Activated CD4-positive, alpha-beta T cell treated with anti-CD3 and anti-CD28 coated beads, Interleukin-2, amount 10 ng/mL, durations not matched to agents 24 days and 14 days (primary cell): ENCODE measurements around the gene CRISPLD2. TPM values are rescaled to one million over a fixed set of nuclear protein-coding genes. Genes with fewer than 3 reads are reported as not detected.
"Not testable (repeated sequence)": the region's sequence is repeated elsewhere in the genome, so short reads cannot be mapped to it uniquely, and the experiment has no call there.

Source experiments
- DNase-seq: peaks from one replicate; pipeline ENCODE4 v3.0.0; 2022
- H3K27ac Mint-ChIP-seq: one replicate; pipeline ENCODE4 v1.8.0; 2022; ENCODE audit warnings: mild to moderate bottlenecking, mixed read lengths
- H3K27me3 Mint-ChIP-seq: one replicate; pipeline ENCODE4 v1.8.0; 2022; ENCODE audit warnings: mixed read lengths
- H3K36me3 Mint-ChIP-seq: one replicate; pipeline ENCODE4 v1.8.0; 2022; ENCODE audit warnings: low read depth, mild to moderate bottlenecking, mixed read lengths
- H3K4me1 Mint-ChIP-seq: one replicate; pipeline ENCODE4 v1.8.0; 2021; ENCODE audit warnings: mixed read lengths
- H3K4me3 Mint-ChIP-seq: one replicate; pipeline ENCODE4 v1.8.0; 2022; ENCODE audit warnings: mild to moderate bottlenecking, moderate library complexity, mixed read lengths
- H3K9me3 Mint-ChIP-seq: one replicate; pipeline ENCODE4 v1.8.0; 2021; ENCODE audit warnings: mixed read lengths
- intact Hi-C: fragments of 100-400 bp; cut with micrococcal nuclease; formaldehyde crosslinking; loops from one replicate; pipeline ENCODE4 v1.15.1; 2023
- total RNA-seq: library from RNA; stranded (reverse); gene quantifications from 2 replicates; pipeline ENCODE4 v1.2.3, GENCODE V29; 2022

The CRISPLD2 gene
- total RNA-seq, 1 donor from 2014 or later: 0.19 TPM

DNA sequence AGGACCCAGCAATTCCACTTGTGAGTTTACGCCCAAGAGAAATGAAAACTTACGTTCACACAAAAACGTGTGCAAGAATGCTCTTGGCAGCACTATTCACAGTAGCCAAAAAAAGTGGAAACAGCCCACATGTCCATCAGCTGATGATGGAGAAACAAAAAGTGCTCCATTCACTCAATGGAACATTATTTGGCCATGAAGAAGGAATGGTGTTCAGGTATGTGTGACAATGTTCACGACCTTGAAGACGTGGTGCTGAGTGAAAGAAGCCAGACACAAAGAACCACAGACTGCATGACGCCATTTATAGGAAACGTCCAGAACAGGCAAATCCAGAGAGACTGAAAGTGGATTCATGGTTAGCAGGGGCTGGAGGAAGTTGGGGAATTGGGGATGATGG is 106.7 kb downstream of the CRISPLD2 start:
- Mint-ChIP-seq H3K36me3 (no peaks in the 10 kb centered on the region), H3K4me3 (no peak overlapping the region), H3K9me3 (no peaks in the 10 kb centered on the region), H3K4me1 (peaks cover 4% of the 10 kb centered on the region), H3K27me3 (peaks cover 2% of the 10 kb centered on the region), H3K27ac (no peak overlapping the region)
- intact Hi-C loops: no loop called here
- DNase-seq: no peak

DNA sequence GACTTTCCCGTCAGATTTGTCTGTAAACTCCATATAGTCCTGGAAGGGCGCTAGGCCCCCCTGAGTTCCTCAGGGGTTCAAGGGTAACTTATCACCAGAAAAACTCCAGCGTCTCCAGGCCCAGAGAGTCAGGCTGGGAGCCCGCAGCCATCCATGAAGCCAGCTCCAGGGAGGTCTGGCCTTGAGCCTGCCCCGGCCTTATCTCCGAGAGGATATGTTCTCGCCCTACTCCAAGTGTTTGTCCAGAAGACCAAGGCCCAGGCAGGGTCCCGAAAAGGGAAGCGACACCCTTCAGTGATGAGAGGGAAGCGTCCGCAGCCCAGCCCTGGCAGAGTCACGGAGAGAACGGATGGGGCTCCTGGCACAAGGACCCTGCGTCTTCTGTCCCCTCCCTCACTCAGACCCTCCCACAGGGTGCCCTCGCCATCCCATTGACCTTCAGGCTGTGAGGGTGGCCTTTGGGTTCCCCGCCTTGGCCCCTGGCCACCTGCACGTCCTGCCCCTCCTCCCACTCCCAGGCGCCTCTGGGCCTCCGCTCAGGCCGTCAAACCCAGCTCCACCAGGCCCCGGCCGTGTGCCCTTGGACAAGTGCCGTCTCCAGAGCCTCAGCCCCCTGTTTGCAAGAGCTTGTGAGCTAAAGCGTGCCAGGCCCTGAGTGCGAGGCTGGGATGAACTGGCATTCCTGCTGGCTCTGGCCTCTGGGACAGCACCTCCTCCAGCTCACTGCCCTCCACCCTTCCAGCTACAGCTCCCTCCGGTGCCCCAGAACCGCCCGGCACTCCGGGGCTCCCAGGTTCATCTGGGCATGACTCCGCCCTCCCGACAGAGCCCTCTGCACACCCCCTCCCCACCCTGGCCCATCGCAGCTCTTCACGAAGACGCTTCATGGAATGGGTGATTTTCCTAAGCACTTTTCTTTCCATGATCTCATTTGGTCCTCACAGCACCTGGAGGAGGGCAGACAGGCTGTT is 108.1 kb downstream of the CRISPLD2 start:
- Mint-ChIP-seq H3K4me3 (no peak overlapping the region), H3K27ac (no peak overlapping the region), H3K27me3 (peaks cover 2% of the 10 kb centered on the region), H3K9me3 (no peaks in the 10 kb centered on the region), H3K36me3 (no peaks in the 10 kb centered on the region), H3K4me1 (peaks cover 4% of the 10 kb centered on the region)
- intact Hi-C loops: no loop called here
- no peak for DNase-seq

GRCh38 chr16:84928679-84929420 is 109.1 kb downstream of the CRISPLD2 start:
- peaks cover 2% of the 10 kb centered on the region for H3K27me3 Mint-ChIP-seq

DNA sequence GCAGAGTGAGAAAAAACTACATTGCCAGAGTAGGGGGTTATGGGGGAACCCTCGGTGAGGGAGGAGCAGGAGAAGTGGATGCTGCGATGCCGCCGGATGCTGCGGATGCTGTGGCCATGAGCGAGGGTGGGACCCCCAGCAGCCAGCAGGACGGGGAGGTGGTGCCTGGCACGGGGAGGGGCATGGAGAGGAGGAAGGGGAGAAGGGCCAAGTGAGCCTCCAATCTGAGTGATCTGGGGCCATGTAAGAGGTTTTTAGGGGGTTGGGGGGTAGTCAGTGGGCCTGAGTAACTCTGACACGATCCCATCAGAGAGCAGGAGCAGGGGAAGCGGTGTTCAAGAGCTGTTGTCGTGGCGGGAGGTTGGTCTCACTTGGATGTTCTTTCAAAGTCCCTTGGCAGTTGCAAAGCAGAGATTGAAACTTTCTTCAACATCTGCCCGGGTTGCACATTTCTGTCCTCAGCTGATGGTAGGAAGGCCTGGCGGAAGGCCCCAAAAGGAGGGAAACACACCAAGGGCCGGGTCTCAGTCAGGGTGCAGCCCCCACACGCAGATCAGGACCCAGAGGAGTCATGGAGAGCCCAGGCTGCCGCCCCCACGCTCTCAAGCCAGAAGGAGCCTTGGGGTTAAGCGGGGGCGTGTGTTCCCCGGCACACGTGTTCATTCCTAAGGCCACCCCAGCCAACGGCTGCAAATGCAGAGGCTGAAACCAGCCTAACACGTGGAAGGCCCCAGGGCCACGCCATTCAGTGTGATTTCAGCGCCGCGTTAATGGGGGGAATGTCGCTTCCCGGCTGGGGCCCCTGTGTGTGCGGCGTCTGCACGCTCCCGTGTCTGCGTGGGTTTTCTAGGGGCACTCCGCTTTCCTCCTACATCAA is 109.9 kb downstream of the CRISPLD2 start:
- intact Hi-C loops: no loop called here
- no peak overlapping the region for H3K4me3 Mint-ChIP-seq

More at GRCh38 chr16:84928679-84929420, 109.1 kb downstream of the CRISPLD2 start:
- Mint-ChIP-seq H3K4me1 (peaks cover 4% of the 10 kb centered on the region), H3K27ac (peak overlapping the region; percentile 72), H3K9me3 (no peaks in the 10 kb centered on the region), H3K4me3 (no peak overlapping the region), H3K36me3 (no peaks in the 10 kb centered on the region)
- intact Hi-C loops: no loop called here
- no peak for DNase-seq

GRCh38 chr16:84930298-84931106 is 110.7 kb downstream of the CRISPLD2 start:
- Mint-ChIP-seq H3K36me3 (no peaks in the 10 kb centered on the region), H3K27me3 (peaks cover 2% of the 10 kb centered on the region), H3K9me3 (no peaks in the 10 kb centered on the region), H3K27ac (peak overlapping the region; percentile 79), H3K4me3 (peak overlapping the region; percentile 14), H3K4me1 (peaks cover 4% of the 10 kb centered on the region)
- intact Hi-C loops: no loop called here
- DNase-seq: no peak

More for the DNA sequence above, 109.9 kb downstream of the CRISPLD2 start:
- Mint-ChIP-seq H3K4me1 (peaks cover 4% of the 10 kb centered on the region), H3K36me3 (no peaks in the 10 kb centered on the region), H3K27me3 (peaks cover 2% of the 10 kb centered on the region), H3K27ac (peak overlapping the region; percentile 79), H3K9me3 (no peaks in the 10 kb centered on the region)
- no peak for DNase-seq

DNA sequence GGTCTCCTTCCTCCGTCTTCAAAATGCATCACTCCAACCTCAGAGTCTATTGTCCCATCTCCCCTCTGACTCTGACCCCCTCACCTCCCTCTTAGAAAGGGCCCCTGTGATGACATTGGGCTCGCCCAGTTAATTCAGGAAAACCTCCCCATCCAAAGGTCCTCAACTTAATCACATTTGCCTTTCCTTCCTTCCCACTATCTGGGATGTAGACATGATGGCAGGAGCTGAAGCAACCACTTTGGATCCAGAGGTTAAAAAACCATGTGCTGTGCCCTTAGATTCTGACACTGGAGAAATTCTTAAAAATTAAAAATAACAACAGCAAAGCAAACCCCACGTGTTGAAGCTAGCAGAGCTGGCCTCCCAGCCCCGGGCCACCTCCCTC is 111.3 kb downstream of the CRISPLD2 start:
- peaks cover 4% of the 10 kb centered on the region for H3K4me1 Mint-ChIP-seq
- peaks cover 2% of the 10 kb centered on the region for H3K27me3 Mint-ChIP-seq
- no peaks in the 10 kb centered on the region for H3K9me3 Mint-ChIP-seq
- peak overlapping the region; percentile 14 for H3K4me3 Mint-ChIP-seq
- no peaks in the 10 kb centered on the region for H3K36me3 Mint-ChIP-seq
- intact Hi-C loops: no loop called here
- no peak for DNase-seq
- H3K27ac Mint-ChIP-seq: peak overlapping the region; percentile 78

DNA sequence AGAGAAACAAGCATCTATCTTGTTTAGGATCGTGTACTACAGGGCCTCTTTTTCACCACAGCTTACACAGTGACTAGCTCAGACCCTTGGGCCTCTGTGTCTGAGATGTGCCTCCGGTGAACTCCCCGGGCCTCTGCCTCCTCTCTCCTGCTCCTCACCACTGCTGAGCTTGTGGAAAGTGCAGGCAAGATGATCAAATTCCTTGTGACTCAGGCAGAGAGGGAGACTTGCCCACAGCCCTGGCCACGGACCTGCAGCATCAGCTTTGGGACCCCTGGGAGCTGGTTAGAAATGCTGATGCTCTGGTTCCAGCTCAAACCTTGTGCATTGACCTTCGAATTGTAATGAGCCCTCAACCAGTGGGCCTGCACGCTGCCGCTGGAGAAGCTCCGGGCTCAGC is 111.7 kb downstream of the CRISPLD2 start:
- no peak for DNase-seq
- H3K4me1 Mint-ChIP-seq: peaks cover 4% of the 10 kb centered on the region
- peak overlapping the region; percentile 78 for H3K27ac Mint-ChIP-seq
- H3K4me3 Mint-ChIP-seq: no peak overlapping the region
- H3K27me3 Mint-ChIP-seq: peaks cover 2% of the 10 kb centered on the region
- intact Hi-C loops: no loop called here
- no peaks in the 10 kb centered on the region for H3K9me3 Mint-ChIP-seq
- H3K36me3 Mint-ChIP-seq: no peaks in the 10 kb centered on the region

DNA sequence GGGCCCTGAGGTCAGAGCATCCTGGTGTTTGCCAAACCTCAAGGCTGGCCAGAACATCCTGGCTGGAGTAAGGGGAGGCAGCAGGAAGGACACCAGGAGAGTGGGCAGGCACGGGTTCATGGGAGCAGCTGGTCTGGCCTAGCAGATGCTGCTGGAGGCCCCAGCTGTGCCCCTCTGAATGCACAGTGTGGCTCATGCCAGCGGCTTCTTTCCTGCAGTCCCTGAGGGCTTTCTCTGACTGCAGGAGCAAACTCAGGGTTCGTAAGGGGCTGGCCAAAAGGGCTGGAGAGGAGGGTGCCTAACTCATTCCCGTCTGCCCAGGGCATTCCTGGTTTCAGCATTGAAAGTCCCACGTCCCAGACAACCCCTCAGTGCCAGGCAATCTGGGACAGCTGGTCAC is 112.9 kb downstream of the CRISPLD2 start:
- no peaks in the 10 kb centered on the region for H3K9me3 Mint-ChIP-seq
- DNase-seq: no peak
- no peaks in the 10 kb centered on the region for H3K36me3 Mint-ChIP-seq
- H3K4me1 Mint-ChIP-seq: peaks cover 4% of the 10 kb centered on the region
- H3K27ac Mint-ChIP-seq: no peak overlapping the region
- intact Hi-C loops: no loop called here
- no peak overlapping the region for H3K4me3 Mint-ChIP-seq
- peaks cover 2% of the 10 kb centered on the region for H3K27me3 Mint-ChIP-seq

DNA sequence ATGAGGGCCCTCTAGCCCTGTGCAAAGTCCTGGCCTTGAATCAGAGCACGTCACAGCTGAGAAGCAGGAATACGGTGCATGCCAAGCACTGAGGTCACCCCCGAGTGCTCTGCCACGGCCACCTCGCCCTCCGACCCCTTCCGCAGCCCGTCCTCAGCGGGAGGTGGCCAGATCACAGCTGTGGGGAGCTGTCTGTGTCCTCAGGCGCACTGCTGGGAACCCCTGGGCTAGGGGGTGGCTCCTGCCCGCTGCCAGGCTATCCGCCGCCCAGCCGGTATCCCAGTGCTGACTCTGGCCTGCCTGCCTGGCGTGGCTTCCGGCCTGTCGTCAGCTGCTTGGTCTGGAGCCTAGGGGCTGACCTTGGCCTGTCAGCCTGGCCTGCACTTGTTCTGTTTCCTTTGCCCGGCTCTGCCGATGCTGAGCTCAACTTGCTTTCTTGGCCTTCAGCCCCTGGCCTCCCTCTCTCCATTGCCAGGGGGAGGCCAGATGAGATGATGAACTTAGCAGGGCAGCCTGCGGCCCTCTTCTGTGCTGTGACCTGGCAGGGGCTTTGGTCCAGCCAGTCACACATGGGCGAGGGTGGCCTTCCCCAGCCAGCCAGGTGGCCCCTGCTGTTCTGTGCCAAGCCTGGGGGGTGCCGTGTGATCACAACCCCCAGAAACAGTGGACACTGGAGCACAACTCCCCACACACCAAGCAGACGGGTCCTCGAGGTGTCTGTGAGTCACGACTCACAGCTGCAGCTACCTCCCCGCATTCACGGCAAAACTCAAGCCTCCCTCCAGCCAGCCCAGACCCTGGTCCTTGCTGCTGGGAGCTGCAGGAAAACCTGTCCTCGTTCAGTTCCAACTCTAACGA is 114.2 kb downstream of the CRISPLD2 start:
- H3K4me1 Mint-ChIP-seq: peaks cover 4% of the 10 kb centered on the region
- no peak for DNase-seq
- intact Hi-C loops: no loop called here
- H3K27me3 Mint-ChIP-seq: peaks cover 4% of the 10 kb centered on the region
- no peaks in the 10 kb centered on the region for H3K9me3 Mint-ChIP-seq
- H3K27ac Mint-ChIP-seq: no peak overlapping the region
- H3K36me3 Mint-ChIP-seq: no peaks in the 10 kb centered on the region
- no peak overlapping the region for H3K4me3 Mint-ChIP-seq

DNA sequence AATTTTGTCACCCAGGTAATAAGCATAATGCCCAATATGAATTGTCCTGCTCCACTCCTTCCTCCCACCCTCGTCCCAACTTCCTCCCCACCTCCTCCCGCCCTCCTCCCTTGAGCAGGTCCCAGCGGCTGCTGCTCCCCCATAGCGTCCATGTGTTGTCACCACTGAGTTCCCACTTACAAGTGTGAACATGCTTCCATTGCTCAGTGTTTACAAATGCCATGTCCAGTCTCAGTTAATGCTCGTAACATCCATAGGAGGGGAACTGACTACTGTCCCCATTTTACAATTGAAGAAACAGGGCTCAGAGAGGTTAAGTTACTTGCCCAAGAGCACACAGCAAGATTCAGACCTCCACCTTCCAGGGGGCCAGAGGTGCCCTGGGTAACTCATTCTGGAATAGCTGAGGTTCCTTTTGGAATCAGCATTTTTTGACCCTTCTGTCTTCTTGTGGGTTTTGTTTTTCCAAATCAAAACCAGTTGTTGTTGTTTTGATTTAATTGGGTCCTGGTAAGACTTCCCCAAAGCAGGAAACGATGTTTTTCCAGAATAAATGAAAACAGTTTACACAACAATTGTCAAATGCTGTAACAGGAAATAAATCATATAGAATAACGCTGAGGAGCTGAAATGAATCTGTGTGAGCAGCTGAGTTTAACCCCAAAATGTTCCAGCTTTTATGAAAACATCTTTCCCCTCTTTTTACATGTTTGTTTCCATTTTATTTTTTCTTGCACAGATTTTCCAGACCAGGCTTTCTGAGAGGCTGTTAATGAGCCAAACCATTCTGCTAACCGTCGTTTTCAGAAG is 117.6 kb downstream of the CRISPLD2 start:
- intact Hi-C loops: no loop called here
- no peaks in the 10 kb centered on the region for H3K36me3 Mint-ChIP-seq
- no peak for DNase-seq
- H3K4me3 Mint-ChIP-seq: no peak overlapping the region
- H3K27ac Mint-ChIP-seq: no peak overlapping the region
- no peaks in the 10 kb centered on the region for H3K4me1 Mint-ChIP-seq
- H3K9me3 Mint-ChIP-seq: no peaks in the 10 kb centered on the region
- H3K27me3 Mint-ChIP-seq: peaks cover 2% of the 10 kb centered on the region

GRCh38 chr16:84938616-84939015 is 118.8 kb downstream of the CRISPLD2 start:
- H3K27ac Mint-ChIP-seq, H3K27me3 Mint-ChIP-seq, H3K4me1 Mint-ChIP-seq, H3K36me3 Mint-ChIP-seq, DNase-seq, H3K4me3 Mint-ChIP-seq, H3K9me3 Mint-ChIP-seq, intact Hi-C loops: not testable (repeated sequence)
